Esophagus muscularis mucosa (tissue), 4 donors: ENCODE results near the gene GLYATL3.

ENCODE experiments used
- CTCF ChIP-seq, 3 experiments: fragments of 200-600 bp in 2 of 3; fragments of 450-650 bp in 1 of 3; sonication (generic) in 2 of 3; IDR thresholded peaks; one replicate each; pipeline ENCODE4 v1.5.1; 2017 to 2019; ENCODE audit warnings: antibody characterized with exemption in 3 of 3, mild to moderate bottlenecking in 2 of 3, moderate library complexity in 1 of 3
- EP300 ChIP-seq: sonication (generic); formaldehyde crosslinking; IDR thresholded peaks from one replicate; pipeline ENCODE4 v1.6.1; 2017; ENCODE audit warnings: antibody characterized with exemption
- POLR2A ChIP-seq: fragments of 450-650 bp; IDR thresholded peaks from one replicate; pipeline ENCODE4 v1.6.1; 2017; ENCODE audit warnings: antibody characterized with exemption, moderate library complexity, mild to moderate bottlenecking, low read depth
- POLR2AphosphoS5 ChIP-seq, 2 donors: sonication (generic); formaldehyde crosslinking; IDR thresholded peaks; one replicate each; pipeline ENCODE4 v1.6.1; 2017; ENCODE audit warnings: antibody characterized with exemption in 2 of 2

GRCh38 chr6:49506569-49507111 is 6.9 kb downstream of the GLYATL3 start:
- TF ChIP-seq POLR2AphosphoS5 (IDR thresholded peaks at IDR 0.05) (no peak), POLR2A (no peak), CTCF (IDR thresholded peaks at IDR 0.05) (no peak), EP300 (no peak)
